Omental fat pad (tissue), 4 donors: ENCODE data around the gene GABRA4. TPM values are rescaled to one million over a fixed set of nuclear protein-coding genes. Genes with fewer than 3 reads are reported as not detected.

Source experiments
- ATAC-seq: fragments of 150-250 bp; one replicate; pipeline ENCODE4 v1.9.1; 2016; ENCODE audit warnings: mild to moderate bottlenecking, moderate library complexity; ENCODE audit not compliant: low FRiP score
- DNase-seq: peaks from one replicate; pipeline ENCODE4 v3.0.0-alpha.2; 2019; ENCODE audit warnings: low spot score
- total RNA-seq, 4 donors: library from RNA; depleted of rRNA; stranded (reverse); fragments of >200 nt; gene quantifications; one replicate each; pipeline ENCODE4 v1.1.0, GENCODE V29; 2016
- TF ChIP-seq, protein P1 (sequence below), 3 donors: fragments of 450-650 bp; IDR thresholded peaks; one replicate each; pipeline ENCODE4 v1.5.1; 2016 to 2017; ENCODE audit warnings: antibody characterized with exemption in 3 of 3, mild to moderate bottlenecking in 3 of 3, moderate library complexity in 2 of 3

Gene GABRA4
- total RNA-seq, 4 donors from 2014 or later: not detected

DNA sequence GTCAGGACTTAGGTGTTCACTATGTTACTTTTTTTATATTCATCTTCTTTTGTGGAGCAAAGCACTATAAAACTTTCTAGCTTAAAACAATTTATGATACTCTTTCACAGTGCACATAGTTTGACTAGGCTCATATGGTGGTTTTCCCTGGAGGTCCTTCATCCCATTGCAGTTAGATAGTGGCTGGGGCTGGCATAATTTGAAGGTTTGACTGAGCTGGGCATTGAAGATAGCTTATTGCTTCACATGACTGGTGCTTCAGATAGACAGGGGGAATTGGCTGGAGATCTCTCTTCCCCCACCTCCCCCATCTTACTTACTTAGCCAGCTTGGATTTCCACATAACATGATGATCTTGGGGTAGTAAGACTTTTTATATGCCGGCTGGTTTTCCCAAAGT, 7.0 kb upstream of the GABRA4 start:
- DNase-seq: no peak

DNA sequence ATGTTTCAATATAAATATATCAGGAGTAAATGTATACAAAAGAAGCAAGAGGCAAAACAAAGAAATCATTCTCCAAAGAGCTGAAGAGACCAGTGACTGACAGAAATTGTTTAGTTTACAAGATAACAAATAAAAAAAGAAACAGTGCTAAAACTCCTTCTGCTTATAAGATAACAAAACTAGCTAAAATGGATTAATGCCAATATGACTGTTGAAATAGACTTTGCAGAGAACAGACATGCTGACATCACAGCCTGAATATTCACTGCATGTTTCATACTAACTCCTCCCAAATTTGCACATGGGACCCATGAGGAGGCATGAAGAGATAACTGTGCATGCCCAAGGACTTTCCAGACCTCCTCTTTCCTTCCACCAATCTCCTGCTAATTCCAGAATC, 6.2 kb upstream of the GABRA4 start:
- TF ChIP-seq, protein P1, sequence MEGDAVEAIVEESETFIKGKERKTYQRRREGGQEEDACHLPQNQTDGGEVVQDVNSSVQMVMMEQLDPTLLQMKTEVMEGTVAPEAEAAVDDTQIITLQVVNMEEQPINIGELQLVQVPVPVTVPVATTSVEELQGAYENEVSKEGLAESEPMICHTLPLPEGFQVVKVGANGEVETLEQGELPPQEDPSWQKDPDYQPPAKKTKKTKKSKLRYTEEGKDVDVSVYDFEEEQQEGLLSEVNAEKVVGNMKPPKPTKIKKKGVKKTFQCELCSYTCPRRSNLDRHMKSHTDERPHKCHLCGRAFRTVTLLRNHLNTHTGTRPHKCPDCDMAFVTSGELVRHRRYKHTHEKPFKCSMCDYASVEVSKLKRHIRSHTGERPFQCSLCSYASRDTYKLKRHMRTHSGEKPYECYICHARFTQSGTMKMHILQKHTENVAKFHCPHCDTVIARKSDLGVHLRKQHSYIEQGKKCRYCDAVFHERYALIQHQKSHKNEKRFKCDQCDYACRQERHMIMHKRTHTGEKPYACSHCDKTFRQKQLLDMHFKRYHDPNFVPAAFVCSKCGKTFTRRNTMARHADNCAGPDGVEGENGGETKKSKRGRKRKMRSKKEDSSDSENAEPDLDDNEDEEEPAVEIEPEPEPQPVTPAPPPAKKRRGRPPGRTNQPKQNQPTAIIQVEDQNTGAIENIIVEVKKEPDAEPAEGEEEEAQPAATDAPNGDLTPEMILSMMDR (IDR thresholded peaks at IDR 0.05): no peak
- DNase-seq (no peak), ATAC-seq (no peak)

More for the DNA sequence above, 7.0 kb upstream of the GABRA4 start:
- no peak for ATAC-seq
- TF ChIP-seq, protein P1 (IDR thresholded peaks at IDR 0.05): no peak

DNA sequence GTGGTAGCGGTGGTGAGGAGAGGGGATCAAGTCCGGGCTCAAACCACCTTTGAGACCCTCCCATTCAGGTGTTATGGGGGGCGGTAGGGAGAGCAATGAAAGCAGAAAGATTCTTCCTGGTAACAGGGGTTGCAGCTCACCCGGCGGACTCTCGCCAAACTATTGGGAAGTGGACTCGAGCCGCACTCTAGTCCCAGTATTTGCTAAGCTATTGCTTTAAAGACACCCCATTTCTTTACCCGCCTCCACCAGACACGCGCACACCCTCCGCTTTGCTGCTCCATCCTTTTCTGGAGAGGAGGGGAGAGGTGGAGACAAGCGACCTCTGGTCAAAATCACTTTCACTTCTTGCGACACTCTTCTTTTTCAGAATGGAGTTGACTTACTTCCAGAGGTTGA, 625 bp upstream of the GABRA4 start:
- TF ChIP-seq, protein P1 (IDR thresholded peaks at IDR 0.05): no peak
- DNase-seq (no peak), ATAC-seq (no peak)

GRCh38 chr4:46992338-46992737, 1.0 kb downstream of the GABRA4 start:
- no peak for DNase-seq
- ATAC-seq: no peak
- TF ChIP-seq, protein P1 (IDR thresholded peaks at IDR 0.05): no peak

- ATAC-seq: no peak
- TF ChIP-seq, protein P1 (IDR thresholded peaks at IDR 0.05): no peak
- no peak for DNase-seq
Observed at GRCh38 chr4:46986922-46987638, 6.3 kb downstream of the GABRA4 start.

- no peak for ATAC-seq
- TF ChIP-seq, protein P1 (IDR thresholded peaks at IDR 0.05): no peak
- DNase-seq: no peak
Observed at GRCh38 chr4:46984781-46985180, 8.6 kb downstream of the GABRA4 start.

DNA sequence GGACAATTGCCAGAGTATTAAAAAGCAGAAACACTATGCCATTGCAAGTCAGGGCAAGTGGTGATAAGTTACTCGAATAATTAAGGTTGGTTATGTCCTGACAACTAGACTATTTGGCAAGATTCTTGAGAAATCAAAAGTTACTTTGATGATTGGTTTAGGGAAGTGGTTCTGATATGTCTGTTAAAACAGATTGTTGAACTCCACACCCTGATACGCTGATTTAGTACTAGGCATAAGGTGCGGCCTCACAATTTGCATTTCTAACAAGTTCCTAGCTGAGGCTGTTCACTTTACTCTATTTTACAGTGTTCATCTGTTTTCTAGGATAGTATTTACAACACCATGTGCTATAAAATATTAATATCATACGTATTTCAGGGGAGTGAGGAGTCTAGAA, 12.5 kb downstream of the GABRA4 start:
- ATAC-seq: no peak
- TF ChIP-seq, protein P1 (IDR thresholded peaks at IDR 0.05): no peak
- no peak for DNase-seq
